ENCODE results near the gene FGG.

DNA sequence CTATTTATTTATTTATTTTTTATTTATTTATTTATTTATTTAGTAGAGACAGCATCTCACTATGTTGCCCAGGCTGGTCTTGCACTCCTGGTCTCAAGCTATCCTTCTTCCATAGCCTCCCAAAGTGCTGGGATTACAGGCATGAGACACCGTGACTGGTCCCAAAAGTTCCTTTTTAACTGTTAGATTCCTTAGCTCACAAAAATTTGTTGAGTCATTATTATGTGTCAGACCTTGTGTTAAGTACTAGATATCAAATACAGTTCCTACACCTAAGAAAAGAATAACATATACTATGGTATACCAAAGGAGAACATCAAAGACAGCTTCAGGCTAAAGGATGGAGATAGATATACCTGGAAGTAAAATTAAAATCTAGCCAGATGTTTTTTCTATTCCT, 33.5 kb downstream of the FGG start:
- TF ChIP-seq CTCF (tag by site-specific recombination; IDR thresholded peaks at IDR 0.05): no peak
- TF ChIP-seq, protein P1, sequence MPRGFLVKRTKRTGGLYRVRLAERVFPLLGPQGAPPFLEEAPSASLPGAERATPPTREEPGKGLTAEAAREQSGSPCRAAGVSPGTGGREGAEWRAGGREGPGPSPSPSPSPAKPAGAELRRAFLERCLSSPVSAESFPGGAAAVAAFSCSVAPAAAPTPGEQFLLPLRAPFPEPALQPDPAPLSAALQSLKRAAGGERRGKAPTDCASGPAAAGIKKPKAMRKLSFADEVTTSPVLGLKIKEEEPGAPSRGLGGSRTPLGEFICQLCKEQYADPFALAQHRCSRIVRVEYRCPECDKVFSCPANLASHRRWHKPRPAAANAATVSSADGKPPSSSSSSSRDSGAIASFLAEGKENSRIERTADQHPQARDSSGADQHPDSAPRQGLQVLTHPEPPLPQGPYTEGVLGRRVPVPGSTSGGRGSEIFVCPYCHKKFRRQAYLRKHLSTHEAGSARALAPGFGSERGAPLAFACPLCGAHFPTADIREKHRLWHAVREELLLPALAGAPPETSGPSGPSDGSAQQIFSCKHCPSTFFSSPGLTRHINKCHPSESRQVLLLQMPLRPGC (tag by site-specific recombination; IDR thresholded peaks at IDR 0.05): no peak
- TF ChIP-seq ZNF558 (tag by site-specific recombination; IDR thresholded peaks at IDR 0.05): no peak
- TF ChIP-seq BCL11A (tag by site-specific recombination; IDR thresholded peaks at IDR 0.05; ENCODE audit: low read depth): no peak
- TF ChIP-seq KLF17 (tag by site-specific recombination; IDR thresholded peaks at IDR 0.05): no peak
- no peak for TF ChIP-seq ZFP37 (tag by site-specific recombination; IDR thresholded peaks at IDR 0.05)
- TF ChIP-seq GLI4 (tag by site-specific recombination; IDR thresholded peaks at IDR 0.05): no peak
- no peak for TF ChIP-seq ZNF560 (tag by site-specific recombination; IDR thresholded peaks at IDR 0.05; ENCODE audit: borderline replicate concordance)
- TF ChIP-seq ZNF423 (tag by site-specific recombination; IDR thresholded peaks at IDR 0.05): no peak
- no peak for TF ChIP-seq KLF10 (tag by site-specific recombination; IDR thresholded peaks at IDR 0.05)
- TF ChIP-seq ZFP3 (tag by site-specific recombination; IDR thresholded peaks at IDR 0.05; ENCODE audit: low read depth): no peak
- TF ChIP-seq ZNF112 (tag by site-specific recombination; IDR thresholded peaks at IDR 0.05): no peak

Data from HEK293 (cell line).